RWPE2 (cell line): Measurements from ENCODE around the gene CAMK1G.

Experiments used
- ATAC-seq: fragments of 200-7000 bp; cut with Tn5 transposase; 3 replicates; pipeline ENCODE4 v1.9.1; 2021; ENCODE audit warnings: low read depth
- DNase-seq: peaks from one replicate; pipeline ENCODE4 v3.0.0-alpha.2; 2020; ENCODE audit warnings: low spot score
- H3K27ac ChIP-seq: fragments of 450-650 bp; 2 replicates; pipeline ENCODE4 v1.5.1; 2017; ENCODE audit warnings: mild to moderate bottlenecking; ENCODE audit not compliant: poor library complexity, severe bottlenecking
- H3K27me3 ChIP-seq: fragments of 250-450 bp; sonication (Bioruptor Pico); 2 replicates; pipeline ENCODE4 v1.5.1; 2021; ENCODE audit warnings: mild to moderate bottlenecking, moderate library complexity; ENCODE audit not compliant: insufficient read depth, poor library complexity, severe bottlenecking
- H3K36me3 ChIP-seq: fragments of 250-450 bp; sonication (Bioruptor Pico); 2 replicates; pipeline ENCODE4 v1.5.1; 2020; ENCODE audit warnings: low read depth, mild to moderate bottlenecking, moderate library complexity
- H3K4me1 ChIP-seq: fragments of 250-450 bp; sonication (Bioruptor Pico); 2 replicates; pipeline ENCODE4 v1.5.1; 2021; ENCODE audit warnings: mild to moderate bottlenecking, moderate library complexity; ENCODE audit not compliant: insufficient read depth, poor library complexity, severe bottlenecking
- H3K4me3 ChIP-seq: fragments of 250-450 bp; sonication (Bioruptor Pico); 2 replicates; pipeline ENCODE4 v1.5.1; 2021; ENCODE audit warnings: mild to moderate bottlenecking, moderate library complexity; ENCODE audit not compliant: severe bottlenecking
- H3K9me3 ChIP-seq: fragments of 250-450 bp; sonication (Bioruptor Pico); 2 replicates; pipeline ENCODE4 v1.5.1; 2021; ENCODE audit warnings: mild to moderate bottlenecking, moderate library complexity; ENCODE audit not compliant: severe bottlenecking
- CTCF ChIP-seq: fragments of 450-650 bp; IDR thresholded peaks from one replicate; pipeline ENCODE4 v1.5.1; 2017; ENCODE audit warnings: mild to moderate bottlenecking, moderate library complexity; ENCODE audit not compliant: poor library complexity, severe bottlenecking

CAMK1G gene

DNA sequence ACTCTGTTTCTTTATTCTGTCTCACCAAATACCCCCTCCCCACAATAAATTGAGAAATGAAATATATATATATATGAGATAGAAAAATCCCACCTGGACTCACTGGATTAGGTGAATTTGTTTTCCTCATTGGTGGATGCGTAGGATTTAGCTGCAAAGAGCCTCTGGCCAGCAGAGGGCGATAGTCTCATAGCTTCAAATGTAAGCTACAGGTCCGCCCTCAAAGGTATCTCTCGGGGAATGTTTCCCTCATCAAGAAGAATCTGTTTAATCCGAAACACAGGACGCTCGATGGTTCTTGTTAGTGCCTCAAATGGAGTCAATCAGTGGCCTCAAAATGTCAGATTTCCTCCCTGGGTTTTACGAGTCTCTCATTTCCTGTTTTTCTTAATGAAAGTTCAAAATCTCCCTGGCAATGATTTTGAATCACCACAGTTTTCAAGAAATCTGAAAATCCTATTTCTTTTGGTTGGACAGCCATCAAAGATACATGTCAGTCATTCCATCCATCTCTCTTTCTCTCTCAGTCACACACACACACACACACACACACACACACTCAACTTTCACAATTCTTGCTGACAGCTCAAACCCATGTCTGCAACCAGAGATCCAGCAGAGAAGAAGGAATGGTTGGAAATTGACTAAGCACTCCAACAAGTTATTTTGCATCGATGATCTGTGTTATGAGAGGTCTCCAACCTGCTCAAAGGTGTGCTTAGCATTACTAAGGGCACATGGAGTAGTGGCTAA is 13.9 kb upstream of the CAMK1G start:
- no peak for DNase-seq

GRCh38 chr1:209570743-209571142 is 12.8 kb upstream of the CAMK1G start:
- Histone ChIP-seq H3K27me3 (no peaks in the 10 kb centered on the region), H3K36me3 (no peaks in the 10 kb centered on the region), H3K27ac (no peak overlapping the region), H3K4me1 (peaks cover 24% of the 10 kb centered on the region), H3K4me3 (no peak overlapping the region), H3K9me3 (no peaks in the 10 kb centered on the region)
- DNase-seq (no peak), ATAC-seq (no peak)
- TF ChIP-seq CTCF = no peak

More for the DNA sequence above, 13.9 kb upstream of the CAMK1G start:
- Histone ChIP-seq H3K4me3 (no peak overlapping the region), H3K36me3 (no peaks in the 10 kb centered on the region), H3K4me1 (peaks cover 24% of the 10 kb centered on the region), H3K9me3 (no peaks in the 10 kb centered on the region), H3K27ac (no peak overlapping the region), H3K27me3 (no peaks in the 10 kb centered on the region)
- peak; percentile 79 for TF ChIP-seq CTCF
- ATAC-seq = peak; percentile 43; the same call in 2 of the 3 replicates

- TF ChIP-seq CTCF = peak; percentile 78
- DNase-seq (no peak), ATAC-seq (peak; percentile 95)
- no peak overlapping the region for H3K4me3 ChIP-seq
- H3K4me1 ChIP-seq = peaks cover 5% of the 10 kb centered on the region
- H3K36me3 ChIP-seq = no peaks in the 10 kb centered on the region
- no peaks in the 10 kb centered on the region for H3K9me3 ChIP-seq
- H3K27ac ChIP-seq = no peak overlapping the region
- no peaks in the 10 kb centered on the region for H3K27me3 ChIP-seq
Observed at GRCh38 chr1:209576392-209577197, 6.9 kb upstream of the CAMK1G start.

GRCh38 chr1:209577346-209577745 is 6.2 kb upstream of the CAMK1G start:
- Histone ChIP-seq H3K27ac (no peak overlapping the region), H3K9me3 (no peaks in the 10 kb centered on the region), H3K27me3 (no peaks in the 10 kb centered on the region), H3K4me3 (no peak overlapping the region), H3K4me1 (peaks cover 5% of the 10 kb centered on the region), H3K36me3 (no peaks in the 10 kb centered on the region)
- no peak for TF ChIP-seq CTCF
- no peak for DNase-seq
- ATAC-seq = no peak
